Upper lobe of left lung (tissue), 6 donors: ENCODE measurements around the gene SCP2. TPM values are rescaled to one million over a fixed set of nuclear protein-coding genes. Genes with fewer than 3 reads are reported as not detected.
A peak's percentile ranks its signal among the peaks of the same experiment; 100 is the strongest.

Source experiments
- ATAC-seq, 2 donors: fragments of 200-7000 bp; cut with Tn5 transposase; one replicate each; pipeline ENCODE4 v1.9.1; 2022; ENCODE audit warnings: mild to moderate bottlenecking in 2 of 2, moderate library complexity in 2 of 2; ENCODE audit not compliant: low FRiP score in 2 of 2
- DNase-seq, 2 donors: peaks; one replicate each; pipeline ENCODE4 v3.0.0-alpha.2; 2019 to 2020
- H3K27ac ChIP-seq, 4 donors: fragments of 200-600 bp; sonication (generic); one replicate each; pipeline ENCODE4 v1.5.1; 2016 to 2019
- H3K27me3 ChIP-seq, 4 donors: fragments of 200-600 bp; sonication (generic); one replicate each; pipeline ENCODE4 v1.5.1; 2017 to 2019
- H3K36me3 ChIP-seq, 4 donors: fragments of 200-600 bp; sonication (generic); one replicate each; pipeline ENCODE4 v1.5.1; 2016 to 2019
- H3K4me1 ChIP-seq, 4 donors: fragments of 200-600 bp; sonication (generic); one replicate each; pipeline ENCODE4 v1.5.1; 2018 to 2019
- H3K4me3 ChIP-seq, 4 donors: fragments of 200-600 bp; sonication (generic); one replicate each; pipeline ENCODE4 v1.5.1; 2017 to 2019; ENCODE audit warnings: mild to moderate bottlenecking in 2 of 4, moderate library complexity in 1 of 4
- H3K9me3 ChIP-seq, 4 donors: fragments of 200-600 bp; sonication (generic); one replicate each; pipeline ENCODE4 v1.5.1; 2018 to 2019
- CTCF ChIP-seq, 6 experiments: fragments of 450-650 bp in 4 of 6; fragments of 200-600 bp in 2 of 6; sonication (generic) in 2 of 6; IDR thresholded peaks; one replicate each; pipeline ENCODE4 v1.5.1; 2016 to 2019; ENCODE audit warnings: antibody characterized with exemption in 6 of 6
- EP300 ChIP-seq, 4 donors: sonication (generic); formaldehyde crosslinking; IDR thresholded peaks; one replicate each; pipeline ENCODE4 v1.5.1; 2017; ENCODE audit warnings: antibody characterized with exemption in 4 of 4, control low read depth in 2 of 4
- POLR2A ChIP-seq, 4 donors: fragments of 450-650 bp; IDR thresholded peaks; one replicate each; pipeline ENCODE4 v1.5.1; 2016 to 2017; ENCODE audit warnings: antibody characterized with exemption in 4 of 4, mild to moderate bottlenecking in 2 of 4
- POLR2AphosphoS5 ChIP-seq, 2 donors: sonication (generic); formaldehyde crosslinking; IDR thresholded peaks; one replicate each; pipeline ENCODE4 v1.5.1; 2017; ENCODE audit warnings: antibody characterized with exemption in 2 of 2
- WGBS, 2 donors: methylation state at CpG; one replicate each; pipeline ENCODE4 v1.1.5; 2017 to 2018; 5-methylcytosine and 5-hydroxymethylcytosine counted together
- total RNA-seq, 6 donors: library from RNA; depleted of rRNA in 4 of 6; stranded (reverse); fragments of >200 nt in 4 of 6; gene quantifications; one replicate each; pipeline versions ENCODE4 v1.1.0 to v1.2.1, GENCODE V29; 2016 to 2021
- donor health status: DM: no; HTN: no; CAD: no; lungs with moderate emphysema.
- donor health status: DM: no; HTN: yes; CAD: no; lungs with severe emphysema.

Gene SCP2
- total RNA-seq, 6 donors from 2014 or later: 52.4 to 173 (median 131) TPM

- H3K27me3 ChIP-seq: no peaks in the 10 kb centered on the region
- WGBS, 2 donors: 30 to 36% methylated on average over 9 to 11 of the region's 12 CpGs
- H3K4me3 ChIP-seq: peak overlapping the region; percentile 26 to 77 (median 66)
- TF ChIP-seq POLR2AphosphoS5 (IDR thresholded peaks at IDR 0.05) (no peak), CTCF (IDR thresholded peaks at IDR 0.05) (no peak), EP300 (IDR thresholded peaks at IDR 0.05) (no peak), POLR2A (IDR thresholded peaks at IDR 0.05) (no peak)
- H3K27ac ChIP-seq: peak overlapping the region; percentile 63 to 82 (median 78)
- DNase-seq (no peak), ATAC-seq (no peak)
- no peaks in the 10 kb centered on the region for H3K36me3 ChIP-seq
- H3K4me1 ChIP-seq: peaks cover 20 to 35% (median 22%) of the 10 kb centered on the region in 4 donors
- no peaks in the 10 kb centered on the region for H3K9me3 ChIP-seq
Observed at GRCh38 chr1:52926864-52927211, 238 bp upstream of the SCP2 start.

- ATAC-seq (peak; percentile 44 to 45), DNase-seq (no peak)
- Histone ChIP-seq H3K27ac (peak overlapping the region; percentile 63 to 82 (median 78)), H3K9me3 (no peaks in the 10 kb centered on the region), H3K36me3 (no peaks in the 10 kb centered on the region), H3K4me3 (peak overlapping the region; percentile 26 to 77 (median 66)), H3K27me3 (no peaks in the 10 kb centered on the region), H3K4me1 (peaks cover 19 to 30% (median 22%) of the 10 kb centered on the region in 4 donors)
- TF ChIP-seq POLR2AphosphoS5 (IDR thresholded peaks at IDR 0.05) (no peak), CTCF (IDR thresholded peaks at IDR 0.05) (no peak), EP300 (IDR thresholded peaks at IDR 0.05) (no peak)
- 34 to 35% methylated on average over 15 of the region's 15 CpGs for WGBS, 2 donors
Observed at GRCh38 chr1:52928015-52928404, 934 bp downstream of the SCP2 start.

- H3K4me3 ChIP-seq: no peak overlapping the region
- H3K36me3 ChIP-seq: no peaks in the 10 kb centered on the region
- WGBS, 2 donors: 91 to 95% methylated on average over 4 of the region's 4 CpGs
- DNase-seq (no peak), ATAC-seq (no peak)
- peaks cover 19 to 30% (median 22%) of the 10 kb centered on the region in 4 donors for H3K4me1 ChIP-seq
- no peaks in the 10 kb centered on the region for H3K27me3 ChIP-seq
- no peaks in the 10 kb centered on the region for H3K9me3 ChIP-seq
- TF ChIP-seq POLR2AphosphoS5 (IDR thresholded peaks at IDR 0.05): no peak
- TF ChIP-seq POLR2A (IDR thresholded peaks at IDR 0.05): no peak
- TF ChIP-seq EP300 (IDR thresholded peaks at IDR 0.05): no peak
- TF ChIP-seq CTCF (IDR thresholded peaks at IDR 0.05): no peak
- H3K27ac ChIP-seq: no peak overlapping the region
Observed at GRCh38 chr1:52929019-52929418, 1.9 kb downstream of the SCP2 start.

GRCh38 chr1:52937433-52938182 lies 10.5 kb downstream of the SCP2 start:
- H3K27me3 ChIP-seq: no peaks in the 10 kb centered on the region
- no peak overlapping the region for H3K27ac ChIP-seq
- TF ChIP-seq POLR2A (IDR thresholded peaks at IDR 0.05) (no peak), EP300 (IDR thresholded peaks at IDR 0.05) (no peak), POLR2AphosphoS5 (IDR thresholded peaks at IDR 0.05) (no peak), CTCF (IDR thresholded peaks at IDR 0.05) (no peak)
- DNase-seq (no peak), ATAC-seq (no peak)
- no peaks in the 10 kb centered on the region for H3K9me3 ChIP-seq
- H3K36me3 ChIP-seq: peaks cover 0 to 5% (median 0%) of the 10 kb centered on the region in 4 donors
- no peaks in the 10 kb centered on the region for H3K4me1 ChIP-seq
- WGBS, 2 donors: 89 to 92% methylated on average over 3 of the region's 3 CpGs
- no peak overlapping the region for H3K4me3 ChIP-seq

GRCh38 chr1:52938183-52938451 lies 11.0 kb downstream of the SCP2 start:
- Histone ChIP-seq H3K27ac (no peak overlapping the region), H3K4me3 (no peak overlapping the region), H3K4me1 (no peaks in the 10 kb centered on the region), H3K36me3 (peaks cover 0 to 5% (median 0%) of the 10 kb centered on the region in 4 donors), H3K27me3 (no peaks in the 10 kb centered on the region), H3K9me3 (no peaks in the 10 kb centered on the region)
- ATAC-seq (no peak), DNase-seq (no peak)
- no peak for TF ChIP-seq CTCF (IDR thresholded peaks at IDR 0.05)
- TF ChIP-seq POLR2A (IDR thresholded peaks at IDR 0.05): no peak
- TF ChIP-seq POLR2AphosphoS5 (IDR thresholded peaks at IDR 0.05): no peak
- no peak for TF ChIP-seq EP300 (IDR thresholded peaks at IDR 0.05)
- 97% methylated on average over 1 of the region's 1 CpG for whole genome bisulfite sequencing, 2 donors
